ENCODE results near the gene GALNT17.

GALNT17 gene

GRCh38 chr7:71363223-71363622, 231.3 kb downstream of the GALNT17 start:
- Histone ChIP-seq H3K4me3 (ENCODE audit: low read length in 2 of 2) (no peak overlapping the region), H3K4me1 (ENCODE audit: control insufficient read depth in 2 of 2, insufficient read depth in 2 of 2, low read length in 2 of 2) (no peaks in the 10 kb centered on the region), H3K27me3 (ENCODE audit: control insufficient read depth in 2 of 2, insufficient read depth in 2 of 2, low read length in 2 of 2) (no peaks in the 10 kb centered on the region), H3K27ac (ENCODE audit: low read depth in 2 of 2, low read length in 2 of 2) (no peak overlapping the region), H3K36me3 (ENCODE audit: control insufficient read depth in 2 of 2, insufficient read depth in 2 of 2, low read length in 2 of 2) (no peaks in the 10 kb centered on the region), H3K9ac (ENCODE audit: low read depth in 1 of 2, low read length in 2 of 2) (no peak overlapping the region), H3K9me3 (ENCODE audit: control insufficient read depth in 2 of 2, low read length in 2 of 2) (peaks cover 2 to 6% of the 10 kb centered on the region in 2 donors)

- Histone ChIP-seq H3K9ac (ENCODE audit: low read depth in 1 of 2, low read length in 2 of 2) (no peak overlapping the region), H3K36me3 (ENCODE audit: control insufficient read depth in 2 of 2, insufficient read depth in 2 of 2, low read length in 2 of 2) (no peaks in the 10 kb centered on the region), H3K4me1 (ENCODE audit: control insufficient read depth in 2 of 2, insufficient read depth in 2 of 2, low read length in 2 of 2) (no peaks in the 10 kb centered on the region), H3K4me3 (ENCODE audit: low read length in 2 of 2) (no peak overlapping the region), H3K27ac (ENCODE audit: low read depth in 2 of 2, low read length in 2 of 2) (no peak overlapping the region), H3K9me3 (ENCODE audit: control insufficient read depth in 2 of 2, low read length in 2 of 2) (peaks cover 2 to 6% of the 10 kb centered on the region in 2 donors), H3K27me3 (ENCODE audit: control insufficient read depth in 2 of 2, insufficient read depth in 2 of 2, low read length in 2 of 2) (no peaks in the 10 kb centered on the region)
These were observed 231.7 kb downstream of the GALNT17 start for GRCh38 chr7:71363627-71364026.

DNA sequence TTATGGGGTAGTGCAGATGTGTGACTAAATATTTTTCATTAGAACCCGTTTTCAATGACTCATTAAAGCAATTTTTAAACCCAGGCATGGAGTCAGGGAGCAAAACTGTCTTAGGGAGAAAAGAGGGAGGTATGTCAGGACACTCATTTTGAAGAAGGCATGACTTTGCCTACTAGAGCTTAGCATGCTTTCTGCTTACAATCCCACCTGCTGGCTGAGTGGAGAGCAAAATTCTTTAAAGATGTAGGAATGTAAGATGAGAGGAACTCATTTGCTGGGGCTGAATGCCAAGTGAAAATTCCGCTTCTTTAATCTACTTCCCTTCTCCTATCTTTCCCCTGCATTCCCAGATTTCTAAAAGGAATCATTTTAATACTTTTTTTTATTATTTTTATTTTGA, 232.6 kb downstream of the GALNT17 start:
- no peaks in the 10 kb centered on the region for H3K4me1 ChIP-seq (ENCODE audit: control insufficient read depth in 2 of 2, insufficient read depth in 2 of 2, low read length in 2 of 2)
- H3K36me3 ChIP-seq (ENCODE audit: control insufficient read depth in 2 of 2, insufficient read depth in 2 of 2, low read length in 2 of 2): no peaks in the 10 kb centered on the region
- no peak overlapping the region for H3K27ac ChIP-seq (ENCODE audit: low read depth in 2 of 2, low read length in 2 of 2)
- no peak overlapping the region for H3K9ac ChIP-seq (ENCODE audit: low read depth in 1 of 2, low read length in 2 of 2)
- no peaks in the 10 kb centered on the region for H3K27me3 ChIP-seq (ENCODE audit: control insufficient read depth in 2 of 2, insufficient read depth in 2 of 2, low read length in 2 of 2)
- no peak overlapping the region for H3K4me3 ChIP-seq (ENCODE audit: low read length in 2 of 2)
- H3K9me3 ChIP-seq (ENCODE audit: control insufficient read depth in 2 of 2, low read length in 2 of 2): peaks cover 0 to 6% of the 10 kb centered on the region in 2 donors

- no peak overlapping the region for H3K27ac ChIP-seq (ENCODE audit: low read depth in 2 of 2, low read length in 2 of 2)
These were observed 241.0 kb downstream of the GALNT17 start for GRCh38 chr7:71372991-71373390.

GRCh38 chr7:71377062-71377461, 245.1 kb downstream of the GALNT17 start:
- H3K9me3 ChIP-seq (ENCODE audit: control insufficient read depth in 2 of 2, low read length in 2 of 2): peaks cover 2 to 8% of the 10 kb centered on the region in 2 donors
- H3K27me3 ChIP-seq (ENCODE audit: control insufficient read depth in 2 of 2, insufficient read depth in 2 of 2, low read length in 2 of 2): no peaks in the 10 kb centered on the region
- H3K27ac ChIP-seq (ENCODE audit: low read depth in 2 of 2, low read length in 2 of 2): no peak overlapping the region
- no peaks in the 10 kb centered on the region for H3K4me1 ChIP-seq (ENCODE audit: control insufficient read depth in 2 of 2, insufficient read depth in 2 of 2, low read length in 2 of 2)
- no peaks in the 10 kb centered on the region for H3K36me3 ChIP-seq (ENCODE audit: control insufficient read depth in 2 of 2, insufficient read depth in 2 of 2, low read length in 2 of 2)
- no peak overlapping the region for H3K4me3 ChIP-seq (ENCODE audit: low read length in 2 of 2)
- H3K9ac ChIP-seq (ENCODE audit: low read depth in 1 of 2, low read length in 2 of 2): no peak overlapping the region

More at GRCh38 chr7:71372991-71373390, 241.0 kb downstream of the GALNT17 start:
- Histone ChIP-seq H3K4me1 (ENCODE audit: control insufficient read depth in 2 of 2, insufficient read depth in 2 of 2, low read length in 2 of 2) (no peaks in the 10 kb centered on the region), H3K9ac (ENCODE audit: low read depth in 1 of 2, low read length in 2 of 2) (no peak overlapping the region), H3K27me3 (ENCODE audit: control insufficient read depth in 2 of 2, insufficient read depth in 2 of 2, low read length in 2 of 2) (no peaks in the 10 kb centered on the region), H3K4me3 (ENCODE audit: low read length in 2 of 2) (no peak overlapping the region), H3K36me3 (ENCODE audit: control insufficient read depth in 2 of 2, insufficient read depth in 2 of 2, low read length in 2 of 2) (no peaks in the 10 kb centered on the region), H3K9me3 (ENCODE audit: control insufficient read depth in 2 of 2, low read length in 2 of 2) (peaks cover 2 to 8% of the 10 kb centered on the region in 2 donors)

DNA sequence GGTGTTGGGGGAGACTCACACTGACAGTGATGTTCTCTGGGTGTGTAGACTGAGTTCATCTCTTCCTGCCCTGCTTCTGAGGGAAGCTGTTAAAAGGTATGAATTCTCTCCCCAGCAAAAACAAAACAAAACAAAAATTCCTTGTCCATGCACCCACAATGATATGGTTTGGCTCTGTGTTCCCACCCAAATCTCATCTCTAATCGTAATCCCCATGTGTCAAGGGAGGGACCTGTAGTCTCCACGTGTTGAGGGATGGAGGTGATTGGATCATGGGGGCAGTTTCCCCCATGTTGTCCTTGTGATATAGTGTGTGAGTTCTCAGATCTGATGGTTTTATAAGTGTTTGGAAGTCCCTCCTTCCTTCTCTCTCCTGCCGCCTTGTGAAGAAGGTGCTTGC, 245.5 kb downstream of the GALNT17 start:
- Histone ChIP-seq H3K4me3 (ENCODE audit: low read length in 2 of 2) (no peak overlapping the region), H3K27ac (ENCODE audit: low read depth in 2 of 2, low read length in 2 of 2) (no peak overlapping the region), H3K36me3 (ENCODE audit: control insufficient read depth in 2 of 2, insufficient read depth in 2 of 2, low read length in 2 of 2) (no peaks in the 10 kb centered on the region), H3K9ac (ENCODE audit: low read depth in 1 of 2, low read length in 2 of 2) (no peak overlapping the region), H3K9me3 (ENCODE audit: control insufficient read depth in 2 of 2, low read length in 2 of 2) (peaks cover 2 to 8% of the 10 kb centered on the region in 2 donors), H3K4me1 (ENCODE audit: control insufficient read depth in 2 of 2, insufficient read depth in 2 of 2, low read length in 2 of 2) (no peaks in the 10 kb centered on the region), H3K27me3 (ENCODE audit: control insufficient read depth in 2 of 2, insufficient read depth in 2 of 2, low read length in 2 of 2) (no peaks in the 10 kb centered on the region)

GRCh38 chr7:71384094-71384493, 252.2 kb downstream of the GALNT17 start:
- Histone ChIP-seq H3K9me3 (ENCODE audit: control insufficient read depth in 2 of 2, low read length in 2 of 2) (peaks cover 2 to 7% of the 10 kb centered on the region in 2 donors), H3K9ac (ENCODE audit: low read depth in 1 of 2, low read length in 2 of 2) (no peak overlapping the region), H3K27ac (ENCODE audit: low read depth in 2 of 2, low read length in 2 of 2) (no peak overlapping the region), H3K27me3 (ENCODE audit: control insufficient read depth in 2 of 2, insufficient read depth in 2 of 2, low read length in 2 of 2) (no peaks in the 10 kb centered on the region), H3K36me3 (ENCODE audit: control insufficient read depth in 2 of 2, insufficient read depth in 2 of 2, low read length in 2 of 2) (no peaks in the 10 kb centered on the region), H3K4me3 (ENCODE audit: low read length in 2 of 2) (no peak overlapping the region), H3K4me1 (ENCODE audit: control insufficient read depth in 2 of 2, insufficient read depth in 2 of 2, low read length in 2 of 2) (no peaks in the 10 kb centered on the region)

- no peaks in the 10 kb centered on the region for H3K27me3 ChIP-seq (ENCODE audit: control insufficient read depth in 2 of 2, insufficient read depth in 2 of 2, low read length in 2 of 2)
- no peak overlapping the region for H3K4me3 ChIP-seq (ENCODE audit: low read length in 2 of 2)
- H3K4me1 ChIP-seq (ENCODE audit: control insufficient read depth in 2 of 2, insufficient read depth in 2 of 2, low read length in 2 of 2): no peaks in the 10 kb centered on the region
- H3K36me3 ChIP-seq (ENCODE audit: control insufficient read depth in 2 of 2, insufficient read depth in 2 of 2, low read length in 2 of 2): no peaks in the 10 kb centered on the region
- no peak overlapping the region for H3K27ac ChIP-seq (ENCODE audit: low read depth in 2 of 2, low read length in 2 of 2)
- no peak overlapping the region for H3K9ac ChIP-seq (ENCODE audit: low read depth in 1 of 2, low read length in 2 of 2)
- H3K9me3 ChIP-seq (ENCODE audit: control insufficient read depth in 2 of 2, low read length in 2 of 2): peaks cover 2 to 7% of the 10 kb centered on the region in 2 donors
These were observed 253.4 kb downstream of the GALNT17 start for GRCh38 chr7:71385330-71385729.

- Histone ChIP-seq H3K4me1 (ENCODE audit: control insufficient read depth in 2 of 2, insufficient read depth in 2 of 2, low read length in 2 of 2) (no peaks in the 10 kb centered on the region), H3K36me3 (ENCODE audit: control insufficient read depth in 2 of 2, insufficient read depth in 2 of 2, low read length in 2 of 2) (no peaks in the 10 kb centered on the region), H3K27ac (ENCODE audit: low read depth in 2 of 2, low read length in 2 of 2) (no peak overlapping the region), H3K27me3 (ENCODE audit: control insufficient read depth in 2 of 2, insufficient read depth in 2 of 2, low read length in 2 of 2) (no peaks in the 10 kb centered on the region), H3K4me3 (ENCODE audit: low read length in 2 of 2) (no peak overlapping the region), H3K9ac (ENCODE audit: low read depth in 1 of 2, low read length in 2 of 2) (no peak overlapping the region), H3K9me3 (ENCODE audit: control insufficient read depth in 2 of 2, low read length in 2 of 2) (peaks cover 6 to 7% of the 10 kb centered on the region in 2 donors)
These were observed 254.3 kb downstream of the GALNT17 start for GRCh38 chr7:71386152-71386785.

DNA sequence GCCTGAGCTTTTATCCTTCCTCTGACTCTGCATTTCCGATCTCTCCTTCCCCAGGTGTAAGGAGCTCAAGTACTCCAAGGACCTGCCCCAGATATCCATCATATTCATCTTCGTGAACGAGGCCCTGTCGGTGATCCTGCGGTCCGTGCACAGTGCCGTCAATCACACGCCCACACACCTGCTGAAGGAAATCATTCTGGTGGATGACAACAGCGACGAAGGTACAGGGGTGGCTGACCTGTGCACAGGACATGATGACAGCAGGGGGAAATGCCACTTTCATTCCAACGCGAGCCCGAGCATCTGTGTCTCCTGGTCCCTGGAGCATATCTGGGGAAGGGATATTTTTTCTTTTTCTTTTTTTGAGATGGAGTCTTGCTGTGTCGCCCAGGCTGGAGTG, 256.2 kb downstream of the GALNT17 start:
- no peak overlapping the region for H3K27ac ChIP-seq (ENCODE audit: low read depth in 2 of 2, low read length in 2 of 2)
- H3K4me1 ChIP-seq (ENCODE audit: control insufficient read depth in 2 of 2, insufficient read depth in 2 of 2, low read length in 2 of 2): no peaks in the 10 kb centered on the region
- H3K27me3 ChIP-seq (ENCODE audit: control insufficient read depth in 2 of 2, insufficient read depth in 2 of 2, low read length in 2 of 2): no peaks in the 10 kb centered on the region
- H3K9ac ChIP-seq (ENCODE audit: low read depth in 1 of 2, low read length in 2 of 2): no peak overlapping the region
- no peak overlapping the region for H3K4me3 ChIP-seq (ENCODE audit: low read length in 2 of 2)
- H3K36me3 ChIP-seq (ENCODE audit: control insufficient read depth in 2 of 2, insufficient read depth in 2 of 2, low read length in 2 of 2): no peaks in the 10 kb centered on the region
- peaks cover 6 to 7% of the 10 kb centered on the region in 2 donors for H3K9me3 ChIP-seq (ENCODE audit: control insufficient read depth in 2 of 2, low read length in 2 of 2)
